ENCODE results near the gene OR2F1. TPM values are rescaled to one million over a fixed set of nuclear protein-coding genes. Genes with fewer than 3 reads are reported as not detected.

The OR2F1 gene
- total and polyA plus RNA-seq, 3 experiments from 2014 or later: not detected

DNA sequence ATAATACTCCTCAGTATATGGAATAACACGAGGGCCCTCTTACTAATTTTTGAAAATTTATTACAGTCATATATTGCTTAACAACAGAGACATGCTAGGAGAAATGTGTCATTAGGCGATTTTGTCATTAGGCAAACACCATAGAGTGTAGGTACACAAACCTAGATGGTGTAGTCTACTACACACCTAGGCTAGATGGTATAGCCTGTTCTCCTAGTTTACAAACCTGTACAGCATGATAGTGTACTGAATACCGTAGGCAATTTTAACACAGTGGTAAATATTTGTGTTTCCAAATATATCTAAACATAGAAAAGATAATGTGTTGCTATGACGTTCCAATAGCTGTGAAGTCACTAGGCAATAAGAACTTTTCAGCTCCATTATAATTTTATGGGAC, 12.8 kb downstream of the OR2F1 start:
- peaks cover 7 to 40% of the 10 kb centered on the region in 2 donors for H3K27me3 Mint-ChIP-seq
- no peaks in the 10 kb centered on the region for H3K36me3 Mint-ChIP-seq
- Histone ChIP-seq H3K27me3 (ENCODE audit: insufficient read depth, low read length, poor library complexity, severe bottlenecking) (no peaks in the 10 kb centered on the region), H3K9me3 (ENCODE audit: low read length) (no peaks in the 10 kb centered on the region), H3K4me1 (ENCODE audit: insufficient read depth, low read length) (no peaks in the 10 kb centered on the region), H3K36me3 (ENCODE audit: insufficient read depth, low read length) (no peaks in the 10 kb centered on the region), H3K4me3 (ENCODE audit: low read length) (no peak overlapping the region), H3K27ac (ENCODE audit: low read depth, low read length) (no peak overlapping the region)
- H3K9me3 Mint-ChIP-seq: peaks cover 0 to 8% (median 2%) of the 10 kb centered on the region in 5 donors
- POLR2A ChIA-PET: no interaction called here
- no peaks in the 10 kb centered on the region for H3K4me1 Mint-ChIP-seq
- CTCF ChIA-PET: no interaction called here
- no peak overlapping the region for H3K4me3 Mint-ChIP-seq
- DNase-seq: no peak
- no peak overlapping the region for H3K27ac Mint-ChIP-seq

DNA sequence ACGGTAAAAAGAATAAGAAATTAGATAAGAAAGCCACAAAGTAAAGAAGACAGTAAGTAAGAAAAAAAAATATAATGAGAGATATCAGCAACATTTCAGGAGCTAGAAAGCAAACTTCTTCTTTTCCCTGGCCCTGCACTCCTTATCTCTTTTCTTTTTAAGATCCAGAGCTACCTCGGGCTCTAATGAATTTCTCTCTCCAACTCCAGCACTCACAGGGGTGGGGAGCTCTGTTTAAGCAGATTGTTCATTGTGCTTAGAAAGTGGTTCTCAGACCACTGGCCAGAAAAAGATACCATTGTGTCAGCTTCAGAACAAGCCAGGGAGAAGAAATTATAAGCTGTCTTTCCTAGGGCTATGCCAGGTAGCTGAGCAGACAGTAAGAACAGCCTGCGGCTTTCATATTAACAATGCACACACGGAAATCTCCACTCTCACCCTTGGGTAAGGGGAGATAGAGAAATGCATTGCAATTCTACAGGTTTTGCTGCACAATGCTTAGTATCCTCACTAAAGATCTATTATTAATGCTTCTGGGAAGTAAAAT, 19.3 kb downstream of the OR2F1 start:
- H3K36me3 ChIP-seq (ENCODE audit: insufficient read depth, low read length): no peaks in the 10 kb centered on the region
- no peaks in the 10 kb centered on the region for H3K4me1 Mint-ChIP-seq
- CTCF ChIA-PET: no interaction called here

DNA sequence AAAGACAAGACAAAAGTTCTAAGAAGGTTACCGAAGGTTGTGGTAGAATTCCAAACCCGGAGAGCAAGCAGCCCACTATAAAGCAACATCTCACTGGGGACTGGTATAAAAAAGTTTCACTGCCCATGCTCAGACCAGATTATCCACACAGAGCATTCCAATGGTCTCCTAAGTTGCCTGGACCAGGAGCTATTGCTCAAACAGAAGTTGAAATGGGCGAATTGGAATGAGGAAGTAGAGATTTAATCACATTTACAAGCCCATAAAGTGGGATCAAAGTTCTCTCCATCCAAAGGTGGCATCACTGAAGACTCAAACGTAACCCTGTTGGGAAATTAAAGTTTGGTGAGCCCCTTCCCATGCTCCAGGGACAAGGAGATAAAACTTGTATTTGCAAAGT, 19.8 kb downstream of the OR2F1 start:
- DNase-seq: no peak
- H3K27me3 Mint-ChIP-seq: peaks cover 3 to 33% of the 10 kb centered on the region in 2 donors
- CTCF ChIA-PET: no interaction called here
- H3K4me1 Mint-ChIP-seq: no peaks in the 10 kb centered on the region
- no peak overlapping the region for H3K4me3 Mint-ChIP-seq
- POLR2A ChIA-PET: no interaction called here
- H3K9me3 Mint-ChIP-seq: peaks cover 0 to 6% (median 2%) of the 10 kb centered on the region in 5 donors
- Histone ChIP-seq H3K27me3 (ENCODE audit: insufficient read depth, low read length, poor library complexity, severe bottlenecking) (no peaks in the 10 kb centered on the region), H3K27ac (ENCODE audit: low read depth, low read length) (no peak overlapping the region), H3K4me3 (ENCODE audit: low read length) (no peak overlapping the region), H3K4me1 (ENCODE audit: insufficient read depth, low read length) (no peaks in the 10 kb centered on the region), H3K9me3 (ENCODE audit: low read length) (no peaks in the 10 kb centered on the region), H3K36me3 (ENCODE audit: insufficient read depth, low read length) (no peaks in the 10 kb centered on the region)
- no peaks in the 10 kb centered on the region for H3K36me3 Mint-ChIP-seq
- H3K27ac Mint-ChIP-seq: no peak overlapping the region

More for the DNA sequence above, 19.3 kb downstream of the OR2F1 start:
- Mint-ChIP-seq H3K9me3 (peaks cover 0 to 6% (median 2%) of the 10 kb centered on the region in 5 donors), H3K36me3 (no peaks in the 10 kb centered on the region), H3K27ac (no peak overlapping the region), H3K27me3 (peaks cover 4 to 33% of the 10 kb centered on the region in 2 donors), H3K4me3 (no peak overlapping the region)
- DNase-seq: no peak
- POLR2A ChIA-PET: no interaction called here
- H3K27me3 ChIP-seq (ENCODE audit: insufficient read depth, low read length, poor library complexity, severe bottlenecking): no peaks in the 10 kb centered on the region
- no peaks in the 10 kb centered on the region for H3K4me1 ChIP-seq (ENCODE audit: insufficient read depth, low read length)
- no peaks in the 10 kb centered on the region for H3K9me3 ChIP-seq (ENCODE audit: low read length)
- no peak overlapping the region for H3K4me3 ChIP-seq (ENCODE audit: low read length)
- no peak overlapping the region for H3K27ac ChIP-seq (ENCODE audit: low read depth, low read length)

DNA sequence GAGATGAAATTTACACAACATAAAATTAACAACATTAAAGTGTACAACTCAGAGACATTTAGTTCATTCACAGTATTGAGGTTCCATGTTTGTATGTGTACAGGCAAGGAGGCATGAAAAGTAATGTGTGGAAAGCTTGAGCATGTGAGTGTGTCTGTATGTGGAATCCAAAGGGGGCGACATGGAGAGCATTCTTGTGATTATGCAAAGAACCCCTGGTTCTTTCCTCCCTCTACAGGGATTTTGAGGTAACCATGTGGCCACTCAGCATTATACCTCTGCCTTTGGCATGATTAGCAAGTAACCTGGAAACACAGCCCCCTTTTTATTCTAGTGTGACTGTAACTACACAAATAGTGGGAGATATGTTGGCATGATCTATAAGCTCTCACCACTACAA, 21.0 kb downstream of the OR2F1 start:
- Histone ChIP-seq H3K27ac (ENCODE audit: low read depth, low read length) (no peak overlapping the region), H3K9me3 (ENCODE audit: low read length) (no peaks in the 10 kb centered on the region), H3K4me1 (ENCODE audit: insufficient read depth, low read length) (no peaks in the 10 kb centered on the region), H3K4me3 (ENCODE audit: low read length) (no peak overlapping the region), H3K36me3 (ENCODE audit: insufficient read depth, low read length) (no peaks in the 10 kb centered on the region), H3K27me3 (ENCODE audit: insufficient read depth, low read length, poor library complexity, severe bottlenecking) (no peaks in the 10 kb centered on the region)
- Mint-ChIP-seq H3K9me3 (peaks cover 0 to 6% (median 2%) of the 10 kb centered on the region in 5 donors), H3K27ac (no peak overlapping the region), H3K27me3 (peaks cover 5 to 26% of the 10 kb centered on the region in 2 donors), H3K4me1 (no peaks in the 10 kb centered on the region), H3K4me3 (no peak overlapping the region), H3K36me3 (no peaks in the 10 kb centered on the region)
- POLR2A ChIA-PET: no interaction called here
- DNase-seq: no peak
- CTCF ChIA-PET: no interaction called here

DNA sequence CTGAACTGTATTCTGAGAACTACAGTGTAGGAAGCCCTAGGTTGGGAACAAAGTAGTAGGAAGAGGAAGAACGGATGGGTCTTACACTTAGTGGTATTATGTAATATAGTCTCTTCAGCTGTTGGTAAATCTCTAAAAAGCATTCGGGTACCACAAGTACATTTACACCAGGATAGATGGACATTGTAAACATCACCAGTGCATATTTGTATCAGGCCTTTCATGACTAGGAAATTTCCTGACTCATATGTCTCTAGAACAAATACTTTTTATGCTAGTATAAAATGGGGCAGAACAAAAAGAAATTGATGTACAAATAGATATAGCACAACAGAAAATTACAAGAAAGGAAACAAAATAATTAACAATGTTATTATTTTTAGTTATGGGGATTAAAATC, 23.9 kb downstream of the OR2F1 start:
- no peaks in the 10 kb centered on the region for H3K9me3 Mint-ChIP-seq
- no peaks in the 10 kb centered on the region for H3K36me3 Mint-ChIP-seq
- no peaks in the 10 kb centered on the region for H3K36me3 ChIP-seq (ENCODE audit: insufficient read depth, low read length)
- H3K27me3 ChIP-seq (ENCODE audit: insufficient read depth, low read length, poor library complexity, severe bottlenecking): no peaks in the 10 kb centered on the region
- DNase-seq: no peak
- H3K4me1 ChIP-seq (ENCODE audit: insufficient read depth, low read length): no peaks in the 10 kb centered on the region
- H3K27ac Mint-ChIP-seq: no peak overlapping the region
- H3K4me3 Mint-ChIP-seq: no peak overlapping the region
- ChIA-PET CTCF (no interaction called here), POLR2A (no interaction called here)
- peaks cover 7 to 15% of the 10 kb centered on the region in 2 donors for H3K27me3 Mint-ChIP-seq
- H3K4me1 Mint-ChIP-seq: no peaks in the 10 kb centered on the region
- no peaks in the 10 kb centered on the region for H3K9me3 ChIP-seq (ENCODE audit: low read length)
- H3K27ac ChIP-seq (ENCODE audit: low read depth, low read length): no peak overlapping the region
- no peak overlapping the region for H3K4me3 ChIP-seq (ENCODE audit: low read length)

DNA sequence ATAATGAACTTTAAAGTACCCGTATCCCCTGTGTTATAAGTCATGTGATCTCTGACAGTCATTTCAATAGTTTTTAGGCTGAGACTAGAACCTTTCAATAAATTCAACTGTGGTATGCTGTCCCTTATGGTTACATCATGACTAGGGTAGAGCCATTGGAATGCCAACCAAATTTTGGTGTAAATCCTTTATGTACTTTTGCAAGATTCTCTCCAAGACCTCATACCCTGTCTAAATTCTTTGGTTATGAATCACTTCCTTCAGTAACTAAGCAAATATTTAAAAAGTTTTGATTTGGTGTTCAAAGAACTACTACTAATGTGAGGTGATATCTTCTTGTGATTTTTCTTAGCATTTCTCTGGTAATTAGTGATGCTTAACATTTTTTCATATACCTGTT, 24.7 kb downstream of the OR2F1 start:
- ChIA-PET POLR2A (no interaction called here), CTCF (no interaction called here)
- H3K27me3 ChIP-seq (ENCODE audit: insufficient read depth, low read length, poor library complexity, severe bottlenecking): no peaks in the 10 kb centered on the region
- H3K36me3 ChIP-seq (ENCODE audit: insufficient read depth, low read length): no peaks in the 10 kb centered on the region
- no peak overlapping the region for H3K4me3 Mint-ChIP-seq
- H3K4me3 ChIP-seq (ENCODE audit: low read length): no peak overlapping the region
- H3K27ac Mint-ChIP-seq: no peak overlapping the region
- no peaks in the 10 kb centered on the region for H3K4me1 Mint-ChIP-seq
- H3K27me3 Mint-ChIP-seq: peaks cover 7 to 10% of the 10 kb centered on the region in 2 donors
- no peaks in the 10 kb centered on the region for H3K9me3 Mint-ChIP-seq
- no peaks in the 10 kb centered on the region for H3K4me1 ChIP-seq (ENCODE audit: insufficient read depth, low read length)
- no peaks in the 10 kb centered on the region for H3K36me3 Mint-ChIP-seq
- no peaks in the 10 kb centered on the region for H3K9me3 ChIP-seq (ENCODE audit: low read length)
- no peak overlapping the region for H3K27ac ChIP-seq (ENCODE audit: low read depth, low read length)
- DNase-seq: no peak

DNA sequence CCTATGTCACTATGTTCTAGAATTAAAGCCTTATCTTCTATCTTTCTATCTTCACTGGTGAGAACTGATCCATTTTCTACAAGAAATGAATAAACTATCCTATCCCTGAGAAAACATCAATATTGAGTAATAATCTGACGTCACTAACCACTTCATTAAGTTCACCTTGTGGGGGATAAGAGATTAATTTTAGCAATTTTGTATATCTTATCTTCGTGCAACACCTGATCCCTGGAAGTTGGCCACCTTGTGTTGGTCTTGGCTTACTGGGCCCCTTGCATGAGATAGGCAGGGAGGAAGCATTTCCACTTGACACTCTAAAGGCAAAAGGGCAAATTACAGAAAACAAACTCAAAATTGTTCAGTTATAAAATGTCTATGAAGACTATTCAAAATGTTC, 25.4 kb downstream of the OR2F1 start:
- no peaks in the 10 kb centered on the region for H3K4me1 ChIP-seq (ENCODE audit: insufficient read depth, low read length)
- peaks cover 5 to 10% of the 10 kb centered on the region in 2 donors for H3K27me3 Mint-ChIP-seq
- CTCF ChIA-PET: no interaction called here

DNA sequence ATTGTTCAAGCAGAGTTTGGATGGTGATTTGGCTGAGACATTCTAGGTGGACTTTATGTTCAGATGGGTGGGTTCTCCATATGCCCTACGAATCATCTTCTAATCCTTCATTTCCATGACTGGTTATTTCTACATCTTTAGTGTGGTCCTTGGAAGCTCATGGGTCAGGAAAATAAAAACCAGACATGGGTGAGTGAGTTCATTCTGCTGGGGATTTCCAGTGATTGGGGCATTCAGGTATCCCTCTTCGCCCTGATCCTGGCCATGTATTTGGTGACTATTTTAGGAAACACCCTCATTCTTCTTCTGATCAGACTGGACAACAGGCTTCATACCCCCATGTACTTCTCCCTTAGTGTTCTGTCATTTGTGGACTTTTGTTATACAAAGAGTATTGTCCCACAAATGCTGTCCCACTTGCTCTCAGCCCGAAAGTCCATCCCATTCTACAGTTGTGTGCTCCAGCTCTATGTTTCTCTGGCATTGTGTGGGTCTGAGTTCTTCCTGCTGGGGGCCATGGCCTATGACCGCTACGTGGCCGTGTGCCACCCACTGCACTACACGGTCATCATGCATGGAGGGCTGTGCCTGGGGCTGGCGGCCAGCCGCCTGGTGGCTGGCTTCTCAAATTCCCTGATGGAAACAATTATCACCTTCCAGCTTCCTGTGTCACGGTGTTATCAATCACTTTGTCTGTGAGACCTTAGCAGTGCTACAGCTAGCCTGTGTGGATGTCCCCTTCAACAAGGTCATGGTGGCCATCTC, 26.3 kb downstream of the OR2F1 start:
- Mint-ChIP-seq H3K4me3 (no peak overlapping the region), H3K27me3 (peaks cover 5 to 10% of the 10 kb centered on the region in 2 donors), H3K27ac (no peak overlapping the region), H3K9me3 (no peaks in the 10 kb centered on the region), H3K36me3 (no peaks in the 10 kb centered on the region), H3K4me1 (no peaks in the 10 kb centered on the region)
- Histone ChIP-seq H3K4me3 (ENCODE audit: low read length) (no peak overlapping the region), H3K4me1 (ENCODE audit: insufficient read depth, low read length) (no peaks in the 10 kb centered on the region), H3K9me3 (ENCODE audit: low read length) (no peaks in the 10 kb centered on the region), H3K27ac (ENCODE audit: low read depth, low read length) (no peak overlapping the region), H3K27me3 (ENCODE audit: insufficient read depth, low read length, poor library complexity, severe bottlenecking) (no peaks in the 10 kb centered on the region), H3K36me3 (ENCODE audit: insufficient read depth, low read length) (no peaks in the 10 kb centered on the region)
- POLR2A ChIA-PET: no interaction called here
- no peak for DNase-seq
- CTCF ChIA-PET: no interaction called here

More for the DNA sequence above, 25.4 kb downstream of the OR2F1 start:
- Mint-ChIP-seq H3K4me3 (no peak overlapping the region), H3K27ac (no peak overlapping the region), H3K4me1 (no peaks in the 10 kb centered on the region), H3K9me3 (no peaks in the 10 kb centered on the region), H3K36me3 (no peaks in the 10 kb centered on the region)
- Histone ChIP-seq H3K4me3 (ENCODE audit: low read length) (no peak overlapping the region), H3K27ac (ENCODE audit: low read depth, low read length) (no peak overlapping the region), H3K9me3 (ENCODE audit: low read length) (no peaks in the 10 kb centered on the region), H3K36me3 (ENCODE audit: insufficient read depth, low read length) (no peaks in the 10 kb centered on the region), H3K27me3 (ENCODE audit: insufficient read depth, low read length, poor library complexity, severe bottlenecking) (no peaks in the 10 kb centered on the region)
- DNase-seq: no peak
- POLR2A ChIA-PET: no interaction called here
